ENCODE measurements around the gene EYS. TPM values are rescaled to one million over a fixed set of nuclear protein-coding genes. Genes with fewer than 3 reads are reported as not detected.

The EYS gene
- total and polyA plus RNA-seq, 2 of the 8 experiments (the other 6 are each of a cell fraction or from before 2014, with no cell fraction given) = 0.05 to 0.13 TPM

- no peak overlapping the region for H2BK12ac ChIP-seq (ENCODE audit: low read depth, low read length)
- H3K4me3 ChIP-seq (ENCODE audit: extremely low read depth in 1 of 4, insufficient read depth in 2 of 4, low read depth in 3 of 4, low read length in 4 of 4) = no peak overlapping the region
- H3K9me3 ChIP-seq (ENCODE audit: insufficient read depth in 2 of 2, low read depth in 1 of 2, low read length in 1 of 2) = no peaks in the 10 kb centered on the region
- ChIA-PET CTCF (ENCODE audit: partially characterized antibody) (interaction anchor here (1.0 kb wide), 1 partner anchor 21 kb away, joined by 3 read pairs; no protein-coding TSS in a partner anchor), POLR2A (ENCODE audit: partially characterized antibody) (no interaction called here)
- TF ChIP-seq KDM5A (IDR thresholded peaks at IDR 0.05; ENCODE audit: low read length) (no peak), MAX (IDR thresholded peaks at IDR 0.05) (no peak), TBP (IDR thresholded peaks at IDR 0.05; ENCODE audit: low read depth, low read length) (no peak), RFX5 (IDR thresholded peaks at IDR 0.05; ENCODE audit: borderline replicate concordance, low read depth, low read length) (no peak), JUN (IDR thresholded peaks at IDR 0.05; ENCODE audit: low read depth, low read length) (no peak)
- H4K5ac ChIP-seq (ENCODE audit: insufficient read length, low read depth, low read length) = no peak overlapping the region
- H4K8ac ChIP-seq (ENCODE audit: extremely low read depth, insufficient read depth, low read length) = no peak overlapping the region
- H3K27me3 ChIP-seq (replicated peaks in 1 of 4; ENCODE audit: control insufficient read depth in 3 of 4, extremely low read depth in 1 of 4, insufficient read depth in 3 of 4, low read length in 3 of 4) = no peaks in the 10 kb centered on the region
- H3K27ac ChIP-seq (ENCODE audit: low read depth, low read length) = no peak overlapping the region
- H2AK5ac ChIP-seq (ENCODE audit: low read depth, low read length) = no peak overlapping the region
- no peaks in the 10 kb centered on the region for H3K79me1 ChIP-seq (ENCODE audit: low read depth, low read length)
- WGBS, 2 experiments (ENCODE audit: extremely low coverage in 1 of 2, insufficient coverage in 1 of 2, insufficient read length in 1 of 2, insufficient replicate concordance in 2 of 2, low coverage in 1 of 2, low lambda C conversion rate in 2 of 2, missing lambda C conversion rate in 1 of 2) = 88% methylated on average over 1 of the region's 1 CpG; no CpG with 5 or more reads in 1 of the 2 experiments
- H3K23ac ChIP-seq (ENCODE audit: insufficient read length) = no peak overlapping the region
- H3K4me2 ChIP-seq (ENCODE audit: insufficient read depth in 1 of 2, low read depth in 2 of 2, low read length in 2 of 2) = no peak overlapping the region
- no peak overlapping the region for H2BK120ac ChIP-seq (replicated peaks; ENCODE audit: low read depth, low read length)
- no peaks in the 10 kb centered on the region for H3K4me1 ChIP-seq (replicated peaks in 1 of 4; ENCODE audit: control insufficient read depth in 3 of 4, insufficient read depth in 4 of 4, low read length in 3 of 4)
- no peak overlapping the region for H3K9ac ChIP-seq (replicated peaks in 1 of 4; ENCODE audit: extremely low read depth in 1 of 4, low read depth in 3 of 4, low read length in 3 of 4)
- no peaks in the 10 kb centered on the region for H4K20me1 ChIP-seq (replicated peaks in 1 of 2; ENCODE audit: control insufficient read depth in 1 of 2, insufficient read depth in 2 of 2, low read length in 2 of 2)
- no peak overlapping the region for H3K56ac ChIP-seq (replicated peaks; ENCODE audit: insufficient read length, low read depth, low read length)
- DNase-seq (ENCODE audit: low read depth in 1 of 2, low spot score in 2 of 2) (no peak), FAIRE-seq (no peak)
- no peak overlapping the region for H2AFZ ChIP-seq (ENCODE audit: low read length)
- H3K18ac ChIP-seq (ENCODE audit: extremely low read depth, low read length) = no peak overlapping the region
- no peak overlapping the region for H2BK5ac ChIP-seq (ENCODE audit: low read depth, low read length)
- H3K4ac ChIP-seq (replicated peaks; ENCODE audit: insufficient read length, low read depth, low read length) = no peak overlapping the region
- no peaks in the 10 kb centered on the region for H3K36me3 ChIP-seq (ENCODE audit: control insufficient read depth in 2 of 4, insufficient read depth in 4 of 4, low read length in 3 of 4)
- no peak overlapping the region for H3K14ac ChIP-seq (ENCODE audit: insufficient read length)
- H2BK20ac ChIP-seq (ENCODE audit: low read length) = no peak overlapping the region
- no peaks in the 10 kb centered on the region for H3K23me2 ChIP-seq (ENCODE audit: low read depth, low read length)
- no peaks in the 10 kb centered on the region for H3K79me2 ChIP-seq (ENCODE audit: control insufficient read depth in 1 of 2, insufficient read depth in 2 of 2, low read length in 2 of 2)
- no peak overlapping the region for H4K91ac ChIP-seq (replicated peaks; ENCODE audit: insufficient read length, low read length)
- no peak overlapping the region for H2BK15ac ChIP-seq (ENCODE audit: low read length)
Observed at GRCh38 chr6:64459411-64459944, 1247.5 kb downstream of the EYS start.

Data from H1 (cell line).